Uterus (tissue), 4 donors: ENCODE data around the gene RPS6KC1. TPM values are rescaled to one million over a fixed set of nuclear protein-coding genes. Genes with fewer than 3 reads are reported as not detected.
A peak's percentile ranks its signal among the peaks of the same experiment; 100 is the strongest.

Source experiments
- DNase-seq, 2 donors: peaks; one replicate each; pipeline ENCODE4 v3.0.0-alpha.2; 2019 to 2020
- H3K27ac ChIP-seq, 2 donors: fragments of 200-600 bp; sonication (generic); 1 replicate in 1 of 2; 2 replicates in 1 of 2; pipeline ENCODE4 v1.5.1; 2016 to 2018
- H3K27me3 ChIP-seq, 2 donors: fragments of 200-600 bp; sonication (generic); one replicate each; pipeline ENCODE4 v1.5.1; 2018 to 2019; ENCODE audit warnings: control low read depth in 1 of 2
- H3K36me3 ChIP-seq, 2 donors: fragments of 200-600 bp; sonication (generic); one replicate each; pipeline ENCODE4 v1.5.1; 2019; ENCODE audit warnings: control low read depth in 1 of 2
- H3K4me1 ChIP-seq, 2 donors: fragments of 200-600 bp; sonication (generic); one replicate each; pipeline ENCODE4 v1.5.1; 2018 to 2019; ENCODE audit warnings: control low read depth in 1 of 2
- H3K4me3 ChIP-seq, 2 donors: fragments of 200-600 bp; sonication (generic); 1 replicate in 1 of 2; 2 replicates in 1 of 2; pipeline ENCODE4 v1.5.1; 2018 to 2019; ENCODE audit warnings: mild to moderate bottlenecking in 1 of 2
- H3K9me3 ChIP-seq, 2 donors: fragments of 200-600 bp; sonication (generic); one replicate each; pipeline ENCODE4 v1.5.1; 2019; ENCODE audit warnings: control low read depth in 1 of 2
- POLR2A ChIP-seq, 2 donors: fragments of 450-650 bp; IDR thresholded peaks; one replicate each; pipeline ENCODE4 v1.6.1; 2016; ENCODE audit warnings: antibody characterized with exemption in 2 of 2, mild to moderate bottlenecking in 1 of 2, moderate library complexity in 1 of 2
- intact Hi-C: fragments of 100-400 bp; cut with DNase I; formaldehyde crosslinking; loops from one replicate; pipeline ENCODE4 v1.15.1; 2023; ENCODE audit warnings: low total_unique reads
- total RNA-seq, 4 donors: library from RNA; depleted of rRNA in 3 of 4; stranded (reverse); fragments of >200 nt in 3 of 4; gene quantifications; one replicate each; pipeline versions ENCODE4 v1.1.0 to v1.2.4, GENCODE V29; 2014 to 2023
- TF ChIP-seq, protein P1 (sequence below), 4 experiments: fragments of 200-600 bp in 2 of 4; fragments of 450-650 bp in 2 of 4; sonication (generic) in 2 of 4; IDR thresholded peaks; one replicate each; pipeline ENCODE4 v1.5.1; 2016 to 2019; ENCODE audit warnings: antibody characterized with exemption in 4 of 4, mild to moderate bottlenecking in 2 of 4, moderate library complexity in 1 of 4
- donor health status: DM: yes; HTN: yes; CAD: no.

The RPS6KC1 gene
- total RNA-seq, 4 donors from 2014 or later: 9.2 to 64.2 (median 22.3) TPM

DNA sequence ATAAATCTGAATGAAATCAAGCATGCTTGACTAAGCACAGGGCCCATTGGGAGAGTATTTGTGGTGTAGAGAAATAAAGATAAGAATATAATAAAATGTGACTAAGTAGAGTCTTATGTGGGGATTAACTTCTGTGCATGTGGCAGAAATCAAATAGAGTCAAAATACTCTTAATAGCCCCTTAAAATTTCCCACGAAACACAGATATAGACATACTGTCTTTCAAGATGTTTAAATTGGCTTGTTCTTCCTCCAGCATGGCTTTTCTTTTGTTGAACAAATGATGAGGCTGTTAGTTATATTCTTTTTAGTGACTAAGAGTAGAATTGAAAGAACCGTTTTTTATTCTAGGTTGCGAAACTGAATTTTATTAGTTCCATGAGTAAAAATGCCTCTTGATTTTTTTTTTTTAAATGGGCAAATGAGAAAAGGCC lies 112.3 kb downstream of the RPS6KC1 start:
- Histone ChIP-seq H3K4me3 (no peak overlapping the region), H3K9me3 (no peaks in the 10 kb centered on the region), H3K27me3 (no peaks in the 10 kb centered on the region), H3K4me1 (peaks cover 0 to 10% of the 10 kb centered on the region in 2 donors), H3K36me3 (no peaks in the 10 kb centered on the region), H3K27ac (peak overlapping the region; percentile 44 to 80)
- intact Hi-C loops: no loop called here
- no peak for DNase-seq
- TF ChIP-seq POLR2A (IDR thresholded peaks at IDR 0.05): no peak
- TF ChIP-seq, protein P1, sequence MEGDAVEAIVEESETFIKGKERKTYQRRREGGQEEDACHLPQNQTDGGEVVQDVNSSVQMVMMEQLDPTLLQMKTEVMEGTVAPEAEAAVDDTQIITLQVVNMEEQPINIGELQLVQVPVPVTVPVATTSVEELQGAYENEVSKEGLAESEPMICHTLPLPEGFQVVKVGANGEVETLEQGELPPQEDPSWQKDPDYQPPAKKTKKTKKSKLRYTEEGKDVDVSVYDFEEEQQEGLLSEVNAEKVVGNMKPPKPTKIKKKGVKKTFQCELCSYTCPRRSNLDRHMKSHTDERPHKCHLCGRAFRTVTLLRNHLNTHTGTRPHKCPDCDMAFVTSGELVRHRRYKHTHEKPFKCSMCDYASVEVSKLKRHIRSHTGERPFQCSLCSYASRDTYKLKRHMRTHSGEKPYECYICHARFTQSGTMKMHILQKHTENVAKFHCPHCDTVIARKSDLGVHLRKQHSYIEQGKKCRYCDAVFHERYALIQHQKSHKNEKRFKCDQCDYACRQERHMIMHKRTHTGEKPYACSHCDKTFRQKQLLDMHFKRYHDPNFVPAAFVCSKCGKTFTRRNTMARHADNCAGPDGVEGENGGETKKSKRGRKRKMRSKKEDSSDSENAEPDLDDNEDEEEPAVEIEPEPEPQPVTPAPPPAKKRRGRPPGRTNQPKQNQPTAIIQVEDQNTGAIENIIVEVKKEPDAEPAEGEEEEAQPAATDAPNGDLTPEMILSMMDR (IDR thresholded peaks at IDR 0.05): no peak

DNA sequence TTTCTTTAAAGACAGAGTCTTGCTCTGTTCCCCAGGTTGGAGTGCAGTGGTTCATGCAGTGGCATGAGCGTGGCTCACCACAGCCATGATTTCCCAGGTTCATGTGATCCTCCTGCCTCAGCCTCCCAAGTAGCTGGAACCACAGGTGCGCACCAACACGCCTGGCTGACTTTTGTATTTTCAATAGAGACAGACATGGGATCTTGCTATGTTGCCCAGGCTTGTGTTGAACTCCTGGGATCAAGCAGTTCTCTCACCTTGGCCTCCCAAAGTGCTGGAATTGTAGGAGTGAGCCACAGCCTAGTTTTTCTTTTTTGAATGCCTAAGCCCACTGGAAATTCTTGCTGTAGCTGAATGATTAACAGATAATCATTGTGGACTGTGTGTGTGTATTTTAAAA lies 113.5 kb downstream of the RPS6KC1 start:
- DNase-seq: no peak
- Histone ChIP-seq H3K36me3 (no peaks in the 10 kb centered on the region), H3K9me3 (no peaks in the 10 kb centered on the region), H3K4me1 (peaks cover 0 to 5% of the 10 kb centered on the region in 2 donors), H3K27ac (no peak overlapping the region), H3K27me3 (no peaks in the 10 kb centered on the region), H3K4me3 (no peak overlapping the region)
- no peak for TF ChIP-seq POLR2A (IDR thresholded peaks at IDR 0.05)
- TF ChIP-seq, protein P1 (IDR thresholded peaks at IDR 0.05): no peak
- intact Hi-C loops: no loop called here

DNA sequence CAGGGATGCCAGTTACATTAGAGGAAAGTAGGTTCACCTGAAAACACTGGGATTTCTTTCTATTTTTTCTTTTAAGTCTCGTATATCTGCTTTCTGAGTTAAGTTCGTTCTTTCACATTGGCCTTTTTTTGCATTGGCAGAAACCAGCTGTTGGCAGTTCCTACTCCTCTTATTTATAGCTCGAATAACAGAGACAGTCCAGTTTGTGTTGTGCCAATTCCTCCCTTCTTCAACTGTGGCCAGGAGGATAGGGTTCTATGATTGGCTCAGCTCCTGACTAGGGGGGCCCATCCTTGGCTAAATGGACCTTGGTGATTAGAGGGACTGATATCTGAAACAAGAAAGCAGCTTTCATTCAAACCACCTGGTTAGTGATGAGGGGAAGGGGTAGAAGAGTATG lies 115.8 kb downstream of the RPS6KC1 start:
- Histone ChIP-seq H3K4me3 (no peak overlapping the region), H3K4me1 (peaks cover 0 to 5% of the 10 kb centered on the region in 2 donors), H3K27ac (peak overlapping the region in 1 of 2 donors; percentile 36), H3K27me3 (no peaks in the 10 kb centered on the region), H3K36me3 (no peaks in the 10 kb centered on the region), H3K9me3 (no peaks in the 10 kb centered on the region)
- DNase-seq: no peak
- no peak for TF ChIP-seq POLR2A (IDR thresholded peaks at IDR 0.05)
- TF ChIP-seq, protein P1 (IDR thresholded peaks at IDR 0.05): no peak
- intact Hi-C loops: no loop called here

DNA sequence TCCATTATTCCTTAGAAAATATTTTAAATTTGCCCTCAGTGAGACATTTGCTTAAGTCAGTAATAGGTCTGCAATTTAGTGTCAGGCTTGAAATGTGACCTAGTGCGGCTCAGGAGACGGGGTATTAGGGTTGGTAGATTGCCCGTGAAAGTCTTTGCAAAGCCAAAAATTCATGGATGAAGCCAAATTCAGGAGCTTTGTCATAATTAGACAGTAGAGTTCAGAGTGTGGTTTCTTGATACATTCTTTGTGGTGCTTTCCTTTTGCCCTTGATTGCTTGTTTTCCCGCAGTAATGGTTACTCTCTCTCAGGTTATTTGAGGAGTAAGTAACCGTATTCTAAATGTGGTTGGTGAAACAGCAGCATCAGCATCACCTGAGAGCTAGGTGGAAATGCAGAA lies 120.7 kb downstream of the RPS6KC1 start:
- H3K27me3 ChIP-seq: no peaks in the 10 kb centered on the region
- DNase-seq: no peak
- TF ChIP-seq, protein P1 (IDR thresholded peaks at IDR 0.05): no peak
- no peak for TF ChIP-seq POLR2A (IDR thresholded peaks at IDR 0.05)

DNA sequence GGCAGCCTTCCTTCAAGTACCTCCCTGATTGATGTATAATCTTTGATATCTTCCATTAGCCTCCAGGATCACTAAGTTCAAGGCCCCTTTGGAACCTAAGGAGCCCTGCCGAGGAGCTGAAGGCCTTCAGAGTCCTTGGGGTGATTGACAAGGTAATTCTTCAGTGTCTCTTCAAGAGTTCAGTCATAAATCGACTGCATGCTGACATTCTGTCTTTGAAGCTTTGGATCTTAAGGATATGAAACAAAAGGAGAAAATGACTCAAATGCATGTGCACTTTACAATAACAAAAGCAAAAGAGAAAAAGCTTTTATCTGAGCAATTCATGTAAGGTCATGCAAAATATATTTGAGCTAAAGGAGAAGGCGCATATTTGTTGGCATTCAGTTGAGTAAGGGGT lies 125.3 kb downstream of the RPS6KC1 start:
- H3K27ac ChIP-seq: no peak overlapping the region
- DNase-seq: no peak
- no peaks in the 10 kb centered on the region for H3K9me3 ChIP-seq
- no peaks in the 10 kb centered on the region for H3K4me1 ChIP-seq
- TF ChIP-seq, protein P1 (IDR thresholded peaks at IDR 0.05): no peak
- TF ChIP-seq POLR2A (IDR thresholded peaks at IDR 0.05): no peak
- H3K36me3 ChIP-seq: no peaks in the 10 kb centered on the region
- no peak overlapping the region for H3K4me3 ChIP-seq
- intact Hi-C loops: no loop called here
- H3K27me3 ChIP-seq: no peaks in the 10 kb centered on the region

More for the DNA sequence above, 120.7 kb downstream of the RPS6KC1 start:
- Histone ChIP-seq H3K4me1 (no peaks in the 10 kb centered on the region), H3K27ac (no peak overlapping the region), H3K36me3 (no peaks in the 10 kb centered on the region), H3K9me3 (no peaks in the 10 kb centered on the region), H3K4me3 (no peak overlapping the region)
- intact Hi-C loops: no loop called here
